Osteoblast (primary cell): ENCODE results near the gene TNNI3K. TPM values are rescaled to one million over a fixed set of nuclear protein-coding genes. Genes with fewer than 3 reads are reported as not detected.

ENCODE experiments used
- DNase-seq: peaks from one replicate; pipeline ENCODE4 v3.0.0; 2011; ENCODE audit warnings: low spot score, mixed read lengths; ENCODE audit not compliant: insufficient read length; ENCODE audit errors: missing footprints
- H2AFZ ChIP-seq: 2 replicates; pipeline ENCODE4 v1.6.0; 2011; ENCODE audit warnings: mild to moderate bottlenecking, low read length
- H3K27ac ChIP-seq: 2 replicates; pipeline ENCODE4 v1.5.1; 2011; ENCODE audit warnings: mild to moderate bottlenecking, low read depth, low read length, moderate library complexity
- H3K27me3 ChIP-seq: 2 replicates; pipeline ENCODE4 v1.6.0; 2012; ENCODE audit warnings: mild to moderate bottlenecking, control low read depth, inconsistent platforms, low read length, moderate library complexity; ENCODE audit not compliant: insufficient read depth
- H3K36me3 ChIP-seq: 2 replicates; pipeline ENCODE4 v1.5.1; 2011; ENCODE audit warnings: mild to moderate bottlenecking, low read length, control low read depth, moderate library complexity; ENCODE audit not compliant: insufficient read depth
- H3K4me1 ChIP-seq: 2 replicates; pipeline ENCODE4 v1.5.1; 2011; ENCODE audit warnings: mild to moderate bottlenecking, low read length, control low read depth, moderate library complexity; ENCODE audit not compliant: insufficient read depth
- H3K4me2 ChIP-seq: 2 replicates; pipeline ENCODE4 v1.6.0; 2011; ENCODE audit warnings: mild to moderate bottlenecking, low read length; ENCODE audit not compliant: insufficient read depth
- H3K4me3 ChIP-seq: fragments of 200-600 bp; sonication (generic); 3 replicates; pipeline ENCODE4 v1.5.1; 2012; ENCODE audit warnings: mild to moderate bottlenecking, low read length, inconsistent platforms; ENCODE audit not compliant: insufficient read depth
- H3K79me2 ChIP-seq: 2 replicates; pipeline ENCODE4 v1.6.0; 2012; ENCODE audit warnings: mild to moderate bottlenecking, low read length, control low read depth, inconsistent platforms; ENCODE audit not compliant: insufficient read depth
- H3K9me3 ChIP-seq: 2 replicates; pipeline ENCODE4 v1.5.1; 2011; ENCODE audit warnings: low read depth, low read length, control low read depth
- H4K20me1 ChIP-seq: 2 replicates; pipeline ENCODE4 v1.6.0; 2012; ENCODE audit warnings: mild to moderate bottlenecking, low read length, control low read depth; ENCODE audit not compliant: insufficient read depth
- CTCF ChIP-seq: IDR thresholded peaks from 2 replicates; pipeline ENCODE4 v1.5.1; 2011; ENCODE audit warnings: mild to moderate bottlenecking, low read depth, low read length, moderate library complexity; ENCODE audit errors: extremely low read depth
- total RNA-seq: library from RNA; depleted of rRNA; stranded (reverse); fragments of >200 nt; gene quantifications from 2 replicates; pipeline ENCODE4 v1.2.3, GENCODE V29; 2012

Gene TNNI3K
- total RNA-seq, 1 donor: 0.72 TPM

GRCh38 chr1:74380252-74380651, 145.1 kb downstream of the TNNI3K start:
- Histone ChIP-seq H3K4me1 (no peaks in the 10 kb centered on the region), H3K36me3 (no peaks in the 10 kb centered on the region), H3K27ac (no peak overlapping the region), H2AFZ (peak overlapping the region; percentile 44), H3K4me2 (no peak overlapping the region), H4K20me1 (no peaks in the 10 kb centered on the region), H3K79me2 (no peaks in the 10 kb centered on the region), H3K27me3 (no peaks in the 10 kb centered on the region), H3K9me3 (no peaks in the 10 kb centered on the region), H3K4me3 (no peak overlapping the region)
- DNase-seq: no peak
- no peak for TF ChIP-seq CTCF

GRCh38 chr1:74388855-74389254, 153.7 kb downstream of the TNNI3K start:
- no peaks in the 10 kb centered on the region for H3K27me3 ChIP-seq
- no peak for TF ChIP-seq CTCF
- no peaks in the 10 kb centered on the region for H3K9me3 ChIP-seq
- no peaks in the 10 kb centered on the region for H3K36me3 ChIP-seq
- H3K4me1 ChIP-seq: no peaks in the 10 kb centered on the region
- H3K4me2 ChIP-seq: no peak overlapping the region
- no peaks in the 10 kb centered on the region for H4K20me1 ChIP-seq
- H2AFZ ChIP-seq: no peak overlapping the region
- no peak overlapping the region for H3K4me3 ChIP-seq
- no peak for DNase-seq
- no peaks in the 10 kb centered on the region for H3K79me2 ChIP-seq
- no peak overlapping the region for H3K27ac ChIP-seq

GRCh38 chr1:74392186-74392585, 157.0 kb downstream of the TNNI3K start:
- no peak overlapping the region for H2AFZ ChIP-seq
- H3K4me1 ChIP-seq: no peaks in the 10 kb centered on the region
- no peak overlapping the region for H3K4me3 ChIP-seq
- no peak overlapping the region for H3K27ac ChIP-seq
- H3K27me3 ChIP-seq: no peaks in the 10 kb centered on the region
- H3K4me2 ChIP-seq: no peak overlapping the region
- H3K79me2 ChIP-seq: no peaks in the 10 kb centered on the region
- H3K36me3 ChIP-seq: no peaks in the 10 kb centered on the region
- DNase-seq: no peak
- TF ChIP-seq CTCF: no peak
- no peaks in the 10 kb centered on the region for H3K9me3 ChIP-seq
- H4K20me1 ChIP-seq: no peaks in the 10 kb centered on the region

GRCh38 chr1:74392840-74393239, 157.7 kb downstream of the TNNI3K start:
- no peak overlapping the region for H2AFZ ChIP-seq
- no peaks in the 10 kb centered on the region for H3K9me3 ChIP-seq
- no peaks in the 10 kb centered on the region for H3K4me1 ChIP-seq
- no peak overlapping the region for H3K4me2 ChIP-seq
- H3K27me3 ChIP-seq: no peaks in the 10 kb centered on the region
- peak; percentile 17 for DNase-seq
- no peaks in the 10 kb centered on the region for H4K20me1 ChIP-seq
- H3K4me3 ChIP-seq: no peak overlapping the region
- no peak for TF ChIP-seq CTCF
- H3K36me3 ChIP-seq: no peaks in the 10 kb centered on the region
- no peak overlapping the region for H3K27ac ChIP-seq
- H3K79me2 ChIP-seq: no peaks in the 10 kb centered on the region
